ENCODE results near the gene MUL1.

- TF ChIP-seq CTCF (IDR thresholded peaks at IDR 0.05): no peak
- TF ChIP-seq POLR2A (IDR thresholded peaks at IDR 0.05): no peak
- no peak for TF ChIP-seq POLR2AphosphoS5 (IDR thresholded peaks at IDR 0.05; ENCODE audit: insufficient read depth in 1 of 2, low read depth in 1 of 2)
Observed at GRCh38 chr1:20551161-20551560, 43.2 kb upstream of the MUL1 start.
